Fibroblast of skin of right biceps (primary cell): ENCODE data around the gene RACGAP1.
"Not testable (repeated sequence)": the region's sequence is repeated elsewhere in the genome, so short reads cannot be mapped to it uniquely, and the experiment has no call there.

Source experiments
- DNase-seq: peaks from one replicate; pipeline ENCODE4 v3.0.0-alpha.2; 2013

Gene RACGAP1

DNA sequence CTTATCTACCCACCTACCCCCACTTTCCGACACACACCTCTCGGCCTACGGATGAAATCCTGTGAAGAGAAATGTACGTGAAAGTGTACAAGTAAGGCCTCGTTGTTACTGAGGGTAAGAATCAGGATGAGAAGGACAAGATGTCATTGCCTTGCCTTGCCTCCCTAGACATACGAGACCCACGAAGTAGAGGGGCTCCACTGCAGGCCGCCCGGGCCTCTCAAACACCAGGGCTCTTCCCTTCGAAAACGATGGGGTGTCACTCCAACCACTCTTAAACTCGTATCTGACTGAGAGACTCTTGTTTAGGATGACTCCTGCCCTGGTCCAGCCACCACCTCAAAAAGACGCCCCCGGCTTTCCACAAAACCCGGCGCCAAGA, 498 bp downstream of the RACGAP1 start:
- peak; percentile 10 for DNase-seq

DNA sequence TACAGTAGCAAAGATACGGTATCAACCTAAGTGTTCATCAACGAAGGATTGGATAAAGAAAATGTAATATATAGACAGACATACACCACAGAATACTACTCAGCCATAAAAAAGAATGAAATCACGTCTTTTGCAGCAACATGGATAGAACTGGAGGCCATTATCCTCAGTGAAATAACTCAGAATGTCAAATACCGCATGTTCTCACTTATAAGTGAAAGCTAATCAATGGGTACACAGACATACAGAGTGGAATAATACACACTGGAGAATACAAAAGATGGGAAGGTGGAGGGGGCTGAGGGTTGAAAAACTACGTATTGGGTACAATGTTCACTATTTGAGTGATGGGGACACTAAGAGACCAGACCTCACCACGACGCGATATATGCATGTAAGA, 1.1 kb downstream of the RACGAP1 start:
- DNase-seq = no peak

DNA sequence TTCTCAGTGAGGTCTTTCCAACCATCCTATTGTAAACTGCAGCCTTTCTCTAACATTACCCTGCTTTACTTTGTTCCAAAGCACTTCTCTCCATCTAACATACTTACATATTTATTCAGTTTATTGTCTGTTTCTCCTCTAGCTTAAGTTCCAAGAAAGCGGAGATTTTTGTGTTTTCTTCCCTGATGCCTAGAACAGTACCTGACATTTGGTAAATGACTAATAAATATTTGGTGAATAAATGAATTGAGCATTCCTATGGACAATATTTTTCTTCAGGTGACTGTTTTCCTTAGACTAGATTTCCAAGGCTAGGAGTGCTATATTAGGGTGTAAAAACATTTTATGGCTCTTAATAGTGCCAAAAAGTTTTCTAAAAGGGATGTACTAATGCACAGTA, 2.4 kb downstream of the RACGAP1 start:
- DNase-seq = no peak

DNA sequence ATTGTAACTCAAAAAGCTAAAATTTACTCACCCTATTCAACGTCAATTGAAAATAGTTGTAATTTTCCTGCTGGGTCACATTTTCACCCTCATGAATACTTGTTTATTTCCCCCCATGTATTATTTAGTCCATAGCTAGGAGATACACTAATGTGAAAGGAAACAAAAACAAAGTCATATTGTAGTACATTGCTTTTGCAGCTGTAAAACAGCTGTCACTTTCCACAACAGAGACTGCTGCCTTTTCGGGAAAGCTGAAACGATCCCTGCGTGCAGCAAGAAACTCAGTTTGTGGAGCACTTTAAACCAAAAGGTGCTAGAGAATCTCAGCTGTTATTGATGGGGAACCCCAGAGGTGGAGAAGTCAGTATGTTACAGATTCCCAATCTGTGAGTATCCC, 4.3 kb downstream of the RACGAP1 start:
- no peak for DNase-seq

DNA sequence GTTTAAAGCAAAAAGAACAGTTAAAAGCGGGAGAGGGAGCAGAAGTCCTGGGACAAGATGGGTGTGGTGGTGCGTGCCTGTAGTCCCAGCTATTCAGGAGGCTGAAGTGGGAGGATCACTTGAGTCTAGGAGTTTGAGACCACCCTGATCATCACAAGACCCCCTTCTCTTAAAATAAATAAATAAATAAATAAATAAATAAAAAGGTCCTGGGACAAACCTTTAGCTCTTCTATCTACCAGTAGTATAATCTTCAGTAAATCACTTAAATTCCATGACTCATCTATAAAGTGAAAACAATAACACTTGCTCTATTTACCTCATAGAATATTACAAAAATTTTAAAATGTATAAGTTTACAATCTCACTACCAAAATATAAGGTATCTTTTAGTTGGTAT, 5.8 kb downstream of the RACGAP1 start:
- no peak for DNase-seq

DNA sequence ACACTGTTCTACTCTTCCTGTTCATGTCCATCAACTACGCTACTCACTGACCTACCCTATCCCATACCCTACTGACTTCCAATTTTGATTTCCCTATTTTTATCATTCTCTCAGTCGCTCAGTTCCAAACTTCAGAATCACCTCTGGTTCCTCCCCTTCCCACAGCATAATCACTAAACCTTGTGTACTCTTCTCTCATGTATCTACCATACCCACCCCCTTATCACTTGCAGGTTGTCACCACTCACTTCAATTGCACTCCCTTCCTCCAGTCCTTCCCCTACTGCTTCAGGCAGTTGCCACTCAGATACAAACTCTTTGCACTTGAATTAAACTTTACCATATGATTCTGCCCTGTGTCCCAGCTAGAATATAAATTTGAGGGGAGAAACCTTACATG, 6.3 kb downstream of the RACGAP1 start:
- DNase-seq = no peak

DNA sequence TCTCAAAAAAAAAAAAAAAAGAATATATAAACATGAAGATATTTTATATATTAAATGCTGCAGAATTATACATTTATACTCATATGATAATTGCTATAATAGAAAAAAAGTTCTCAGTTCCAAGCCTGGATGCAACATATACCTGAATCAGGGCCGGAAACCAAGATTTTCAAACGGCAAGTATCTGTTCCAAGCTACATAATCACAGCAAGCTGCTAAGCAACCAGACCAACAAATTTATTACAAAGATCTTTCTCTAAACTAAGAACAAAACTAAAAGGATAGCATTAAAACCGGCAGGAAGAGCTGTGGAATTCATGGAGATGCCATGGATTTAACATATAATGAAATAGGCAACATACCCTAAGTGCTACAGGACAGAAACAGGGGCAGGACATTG, 7.1 kb downstream of the RACGAP1 start:
- DNase-seq = no peak

DNA sequence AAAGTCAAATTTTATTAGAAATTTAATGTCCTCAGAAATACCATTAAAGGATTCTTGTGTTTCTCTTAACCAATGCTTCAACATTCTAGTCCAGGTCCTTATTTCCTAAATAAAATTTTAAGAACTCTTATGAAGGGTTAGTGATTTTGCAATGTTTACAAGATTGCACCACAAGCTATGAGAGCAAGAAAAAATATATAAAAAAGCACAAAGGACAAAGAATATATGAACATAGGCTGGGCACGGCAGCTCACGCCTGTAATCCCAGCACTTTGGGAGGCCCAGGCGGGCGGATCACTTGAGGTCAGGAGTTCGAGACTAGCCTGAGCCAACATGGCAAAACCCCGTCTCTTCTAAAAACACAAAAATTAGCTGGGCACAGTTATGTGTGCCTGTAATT, 7.7 kb downstream of the RACGAP1 start:
- DNase-seq = no peak

DNA sequence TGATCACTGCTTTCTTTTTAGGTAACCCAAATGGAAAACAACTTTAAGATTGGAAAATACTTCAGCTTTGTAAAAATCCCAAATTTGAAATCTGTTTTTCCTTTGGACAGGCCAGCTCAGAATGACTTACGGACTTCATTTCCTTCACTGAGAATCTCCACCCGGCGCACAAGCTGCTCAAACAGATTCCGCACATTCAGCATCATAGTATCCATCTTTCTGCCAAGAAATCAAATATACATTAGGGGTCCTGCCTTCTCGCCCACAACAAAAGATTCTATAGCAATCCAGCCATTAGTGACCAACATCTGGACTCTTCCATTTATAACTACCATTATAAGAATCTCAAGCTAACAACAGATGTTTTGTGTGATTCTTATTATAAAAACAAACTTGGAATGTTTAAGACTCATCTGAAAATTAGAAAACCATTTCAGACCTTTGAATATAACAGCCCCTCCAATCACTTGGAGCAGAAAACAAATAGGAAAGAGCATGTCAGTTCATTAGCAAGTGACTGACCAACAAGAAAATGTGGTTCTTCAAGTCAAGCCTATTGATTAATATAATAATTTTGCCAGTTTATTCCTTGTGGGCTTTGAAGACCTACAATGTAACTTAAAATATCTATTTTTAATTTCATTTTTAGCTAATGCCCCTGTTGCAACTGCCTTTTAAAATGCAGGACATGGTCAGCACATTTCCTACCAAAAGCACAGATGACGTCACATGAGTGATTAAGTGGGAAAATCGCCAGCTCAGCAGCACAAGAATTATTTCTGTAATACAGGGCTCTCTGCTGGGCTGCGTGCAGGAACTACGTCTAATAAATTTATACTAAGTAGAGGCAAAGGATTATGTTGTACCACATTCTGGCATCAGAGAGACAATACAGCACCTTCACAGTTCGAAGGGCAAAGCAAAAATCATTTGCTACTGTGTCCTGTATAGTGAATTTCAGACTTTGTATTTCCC, 8.5 kb downstream of the RACGAP1 start:
- DNase-seq = peak; percentile 82

DNA sequence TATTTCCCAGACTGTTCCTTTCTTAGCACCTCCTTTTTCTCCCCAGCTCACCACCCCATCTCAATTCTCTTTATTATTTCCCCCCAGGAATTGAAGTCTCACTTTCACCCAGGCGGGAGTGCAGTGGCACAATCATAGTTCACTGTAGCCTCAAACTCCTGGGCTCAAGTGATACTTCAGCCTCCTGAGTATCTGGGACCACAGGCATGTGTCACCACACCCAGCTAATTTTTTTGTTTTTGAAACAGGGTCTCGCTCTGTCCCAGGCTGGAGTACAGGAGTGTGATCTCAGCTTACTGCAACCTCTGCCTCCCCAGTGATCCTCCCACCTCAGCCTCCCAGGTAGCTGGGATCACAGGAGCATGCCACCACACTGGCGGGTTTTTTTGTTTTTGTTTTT, 11.0 kb downstream of the RACGAP1 start:
- DNase-seq = no peak

DNA sequence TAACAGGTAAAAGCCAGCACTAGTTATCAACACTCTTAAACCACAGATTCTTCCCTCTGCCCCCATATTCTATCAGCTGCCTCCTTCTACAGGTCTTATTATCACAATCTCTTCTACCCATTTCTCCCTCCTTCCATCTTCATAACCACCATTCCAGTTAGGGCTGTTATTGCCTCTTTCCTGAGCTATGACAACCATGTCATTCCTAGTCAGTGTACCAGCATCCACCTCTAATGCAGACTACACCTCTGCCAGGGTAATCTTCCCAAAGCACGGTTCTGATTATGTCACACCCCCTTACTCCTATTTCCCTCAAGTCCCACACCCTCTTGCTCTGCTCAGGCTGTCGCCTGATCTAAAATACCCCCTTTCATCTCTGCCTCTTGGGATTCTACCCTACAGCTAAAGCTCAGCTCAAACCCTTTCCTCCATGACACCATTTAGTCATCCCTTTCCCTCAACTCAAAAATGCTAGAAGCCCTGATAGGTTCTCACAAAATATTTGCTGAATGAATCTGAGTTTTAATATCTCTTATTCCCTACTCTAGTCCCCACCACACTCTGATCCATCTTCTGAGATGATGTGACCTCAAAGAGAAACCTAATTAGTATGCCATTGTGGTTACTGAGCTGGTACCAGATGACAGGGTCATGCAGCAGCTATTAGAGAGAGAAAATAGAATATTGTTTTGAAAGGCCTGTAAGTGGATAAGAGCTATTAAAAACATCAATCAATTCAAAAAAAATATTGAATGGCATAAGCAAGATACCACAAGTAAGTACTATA, 11.7 kb downstream of the RACGAP1 start:
- peak; percentile 21 for DNase-seq

DNA sequence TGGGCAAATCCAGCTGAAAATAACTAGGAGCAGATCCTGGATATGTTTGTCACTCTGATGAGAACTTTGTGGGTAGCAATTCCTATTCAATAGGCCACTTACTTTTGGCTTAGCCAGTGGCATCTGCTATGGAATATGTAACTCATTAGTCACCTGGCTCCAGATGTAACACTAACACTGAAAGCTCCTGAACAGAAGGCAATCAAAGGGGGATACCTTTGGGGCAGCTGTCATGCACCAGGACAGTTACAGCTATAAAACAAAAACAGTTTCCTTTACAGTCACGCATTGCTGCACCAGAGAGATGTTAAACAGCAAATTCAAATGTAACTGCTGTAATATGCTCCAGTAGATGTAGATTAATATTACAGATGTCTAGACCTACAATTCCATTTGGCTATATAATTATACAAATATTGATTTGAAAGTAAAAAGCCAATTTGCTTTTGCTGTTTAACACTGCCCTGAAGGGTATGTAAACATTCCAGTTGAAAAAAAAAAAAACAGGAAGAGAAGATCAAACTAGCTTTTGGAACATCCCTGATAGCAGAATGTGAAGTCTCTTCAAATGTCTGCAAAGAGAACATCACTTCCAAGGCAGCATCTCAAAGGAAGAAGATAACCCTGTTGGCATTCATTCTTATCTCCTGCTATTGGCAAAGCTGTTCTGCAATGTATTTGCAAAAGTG, 18.4 kb downstream of the RACGAP1 start:
- peak; percentile 45 for DNase-seq

DNA sequence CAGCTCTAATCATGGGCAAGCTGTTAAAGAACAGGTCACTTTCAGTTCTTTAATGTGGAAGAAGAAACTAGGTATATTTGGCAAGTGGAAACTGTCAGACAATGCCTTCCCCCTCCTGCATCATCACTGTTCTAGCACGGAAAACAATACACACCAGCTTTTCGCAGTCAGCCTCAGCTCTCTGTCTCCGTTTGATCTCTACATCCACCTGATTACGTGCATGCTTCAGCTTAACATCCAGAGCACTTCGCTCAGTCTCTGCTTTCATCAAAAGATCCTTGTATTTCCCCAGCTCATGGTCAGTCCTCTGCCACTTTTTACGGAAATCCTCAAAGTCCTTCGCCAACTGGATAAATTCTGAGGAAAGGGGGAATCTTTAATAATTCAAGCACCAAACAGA, 19.0 kb downstream of the RACGAP1 start:
- no peak for DNase-seq

DNA sequence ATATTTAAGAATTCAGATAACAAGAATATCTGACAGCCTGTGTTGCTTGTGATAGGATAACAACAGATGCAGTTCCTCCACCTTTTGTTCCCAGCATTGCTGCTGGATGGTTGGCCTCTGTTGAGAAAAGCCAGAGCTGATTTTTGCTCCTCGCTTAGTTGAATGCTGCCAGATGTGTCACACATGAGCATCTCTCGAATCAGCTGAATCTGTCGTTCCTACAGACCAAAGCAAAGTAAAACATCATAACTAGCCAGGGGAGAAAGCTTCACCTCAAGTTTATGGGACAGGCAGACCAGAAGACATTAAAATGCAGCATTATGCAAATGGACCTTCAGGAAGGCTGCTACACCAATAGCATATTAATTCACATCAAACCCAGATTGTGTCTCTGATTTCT, 20.1 kb downstream of the RACGAP1 start:
- no peak for DNase-seq

DNA sequence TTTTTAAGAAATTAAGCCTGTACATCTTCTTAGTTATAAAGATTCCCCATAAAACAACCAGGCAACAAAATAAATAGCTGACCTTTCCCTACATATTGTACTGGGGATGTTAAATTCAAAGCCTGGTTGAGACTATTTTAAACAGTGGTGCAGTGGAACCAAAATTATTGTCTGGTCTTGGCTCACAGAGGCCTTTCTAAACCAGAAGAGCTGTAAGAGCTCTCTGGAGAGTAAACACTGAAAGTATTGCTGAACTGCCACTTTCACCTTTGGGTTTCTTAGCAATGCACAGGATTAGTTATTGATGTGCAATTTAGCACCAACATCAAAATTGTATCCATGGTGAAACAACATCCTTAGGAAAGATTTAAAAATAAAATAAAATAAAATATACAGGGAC, 20.6 kb downstream of the RACGAP1 start:
- DNase-seq = no peak

DNA sequence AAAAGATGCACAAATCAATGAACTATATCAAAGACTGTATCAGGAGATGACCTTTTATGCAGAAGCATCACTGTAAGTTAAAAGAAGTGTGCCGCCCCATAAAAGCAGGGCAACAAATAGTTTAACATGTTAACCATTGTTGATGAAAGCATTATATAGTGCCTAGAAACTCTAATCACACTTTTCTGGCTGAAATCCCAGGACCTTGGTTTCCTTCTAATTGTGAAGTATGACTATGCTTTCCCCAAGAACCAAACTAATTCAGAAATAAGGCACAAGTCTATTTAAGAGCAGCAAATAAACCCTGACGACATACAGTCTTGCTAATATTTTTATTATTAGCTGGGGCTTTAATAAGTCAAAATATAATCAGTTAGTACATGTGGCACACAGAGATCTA, 21.7 kb downstream of the RACGAP1 start:
- peak; percentile 33 for DNase-seq

DNA sequence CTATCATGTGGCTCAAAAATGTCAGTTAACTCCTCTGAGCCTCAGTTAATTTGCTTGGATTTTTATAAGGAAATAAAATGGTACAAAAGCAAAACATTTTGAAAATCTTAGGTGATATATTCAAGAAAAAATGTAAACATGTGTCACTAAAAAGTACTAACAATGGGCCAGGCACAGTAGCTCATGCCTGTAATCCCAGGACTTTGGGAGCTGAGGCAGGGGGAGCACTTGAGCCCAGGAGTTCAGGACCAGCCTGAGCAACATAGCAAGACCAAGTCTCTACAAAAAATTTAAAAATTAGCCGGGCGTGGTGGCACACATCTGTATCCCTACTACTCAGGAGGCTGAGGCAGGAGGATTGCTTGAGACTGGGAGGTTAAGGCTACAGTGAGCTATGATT, 26.8 kb downstream of the RACGAP1 start:
- no peak for DNase-seq

DNA sequence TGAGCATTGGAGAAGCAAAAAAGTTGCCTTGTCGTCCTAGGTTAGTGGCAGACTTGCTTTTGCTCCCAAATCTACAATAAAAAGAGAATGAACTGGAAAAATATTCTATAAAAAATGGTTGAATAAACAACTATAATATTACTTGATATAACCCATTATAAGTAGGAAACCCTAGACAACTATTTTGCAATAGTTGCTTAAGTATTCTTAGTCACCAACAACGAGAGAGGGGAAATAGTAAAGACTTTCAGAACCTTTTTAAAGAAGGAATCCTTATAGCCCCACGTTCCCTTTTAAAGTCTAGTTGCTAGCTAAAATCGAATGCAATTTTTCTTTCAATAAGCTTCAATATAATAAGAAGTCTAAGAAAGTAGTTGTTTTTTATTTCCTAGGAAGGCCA, 35.0 kb downstream of the RACGAP1 start:
- DNase-seq = no peak

DNA sequence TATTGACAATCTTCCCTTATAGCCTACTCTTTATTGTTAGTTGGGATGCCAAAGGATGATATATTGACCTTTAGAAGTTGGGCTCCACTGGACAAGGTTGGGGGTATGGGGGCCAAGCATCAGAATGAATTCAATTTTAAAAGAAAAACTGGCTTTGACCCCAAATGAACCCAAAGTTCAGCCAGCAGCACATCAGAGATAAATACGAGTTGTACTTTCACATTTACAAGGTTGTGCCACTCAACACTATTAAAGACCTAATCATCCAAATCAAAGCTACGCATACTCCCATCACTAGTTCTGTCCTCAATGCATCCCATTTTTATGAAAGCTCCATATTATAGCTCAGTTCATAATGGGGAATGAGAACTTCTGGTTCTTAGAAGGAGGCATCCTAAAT, 35.9 kb downstream of the RACGAP1 start:
- DNase-seq = not testable (repeated sequence)

DNA sequence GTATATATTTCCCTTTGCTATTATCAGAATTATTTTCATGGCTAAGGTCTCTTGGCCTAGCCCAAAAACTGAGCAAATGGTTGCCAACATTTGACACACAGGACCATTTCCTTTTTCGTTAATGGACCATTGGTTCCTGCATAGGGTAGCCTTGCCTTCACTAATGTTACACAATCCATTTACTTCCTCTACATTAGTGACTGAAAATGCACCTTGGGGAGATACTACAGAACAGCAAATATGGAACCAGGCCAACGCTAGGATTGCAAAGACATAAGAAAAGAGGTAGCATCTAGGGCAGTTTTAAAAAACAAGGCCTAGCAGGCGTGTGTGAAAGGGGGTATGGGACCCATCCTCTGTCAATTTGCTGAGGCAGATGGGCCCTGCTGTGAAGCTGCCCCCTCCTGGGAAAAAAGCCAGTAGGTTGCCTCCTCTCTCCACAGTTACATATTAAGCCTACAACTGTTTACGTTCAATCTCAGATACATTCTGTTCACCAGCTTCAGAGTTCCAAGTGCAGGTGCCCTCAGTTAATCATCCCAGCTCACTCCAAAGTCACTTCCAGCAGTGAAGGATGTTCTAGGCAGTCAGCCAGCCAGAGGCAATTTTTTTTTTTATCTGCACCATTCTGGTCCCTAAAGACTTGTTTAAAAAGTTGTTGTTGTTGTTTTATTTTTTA, 37.5 kb downstream of the RACGAP1 start:
- DNase-seq = no peak

DNA sequence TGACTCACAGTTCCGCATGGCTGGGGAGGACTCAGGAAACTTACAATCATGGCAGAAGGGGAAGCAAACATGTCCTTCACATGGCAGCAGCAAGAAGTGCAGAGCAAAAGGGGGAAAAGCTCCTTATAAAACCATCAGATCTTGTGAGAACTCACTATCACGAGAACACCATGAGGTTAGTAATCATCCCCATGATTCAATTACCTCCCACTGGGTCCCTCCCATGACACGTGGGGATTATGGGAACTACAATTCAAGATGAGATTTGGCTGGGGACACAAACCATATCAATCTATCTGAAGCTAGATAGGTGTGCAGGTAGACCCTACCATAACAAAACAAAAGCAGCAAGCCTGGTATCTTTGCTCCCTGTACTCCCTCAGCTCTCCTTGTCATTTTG, 38.8 kb downstream of the RACGAP1 start:
- DNase-seq = not testable (repeated sequence)

DNA sequence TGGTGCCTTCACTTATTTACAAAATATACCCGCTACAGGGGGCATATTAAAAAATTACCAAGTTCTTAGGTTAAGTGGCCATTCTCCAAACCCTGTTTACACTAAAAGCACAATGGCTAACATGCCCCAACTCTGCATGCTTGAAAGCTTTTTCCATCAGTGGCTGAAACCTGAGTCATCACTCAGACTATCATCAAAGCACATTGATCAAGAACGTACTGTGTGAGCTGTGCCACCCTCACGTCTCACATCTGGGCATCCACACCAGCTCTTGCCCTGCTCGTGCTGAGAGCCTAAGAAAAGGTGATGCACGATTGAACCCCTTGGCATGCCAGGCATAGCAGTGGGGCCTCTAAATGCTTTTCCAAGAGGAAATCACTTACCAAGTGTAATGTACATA, 39.3 kb downstream of the RACGAP1 start:
- no peak for DNase-seq
